Activated CD4-positive, alpha-beta T cell treated with anti-CD3 and anti-CD28 coated beads for 36 hours (primary cell): Measurements from ENCODE around the gene CENPO. TPM values are rescaled to one million over a fixed set of nuclear protein-coding genes. Genes with fewer than 3 reads are reported as not detected.

Experiments
- ATAC-seq: fragments of 200-7000 bp; cut with Tn5 transposase; one replicate; pipeline ENCODE4 v1.10.0; 2021; ENCODE audit warnings: mild to moderate bottlenecking, moderate library complexity
- CTCF ChIA-PET: fragments of 350-600 bp; sonication (Branson Sonifier 250); formaldehyde crosslinking; loops from one replicate; lab custom pipeline; 2021; ENCODE audit warnings: antibody characterized with exemption; lab: Charles Lee
- POLR2A ChIA-PET: fragments of 350-600 bp; sonication (Branson Sonifier 250); formaldehyde crosslinking; loops from one replicate; lab custom pipeline; 2021; ENCODE audit warnings: antibody characterized with exemption, inconsistent platforms; lab: Charles Lee
- DNase-seq: peaks from one replicate; pipeline ENCODE4 v3.0.0-alpha.2; 2020
- H3K27ac Mint-ChIP-seq: one replicate; pipeline ENCODE4 v1.8.0; 2021; ENCODE audit warnings: mixed read lengths
- H3K27me3 Mint-ChIP-seq: one replicate; pipeline ENCODE4 v1.8.0; 2021; ENCODE audit warnings: mixed read lengths
- H3K36me3 Mint-ChIP-seq: one replicate; pipeline ENCODE4 v1.8.0; 2021; ENCODE audit warnings: low read depth, mixed read lengths
- H3K4me1 Mint-ChIP-seq: one replicate; pipeline ENCODE4 v1.8.0; 2021; ENCODE audit warnings: mixed read lengths
- H3K4me3 Mint-ChIP-seq: one replicate; pipeline ENCODE4 v1.8.0; 2021; ENCODE audit warnings: mild to moderate bottlenecking, moderate library complexity, mixed read lengths
- H3K9me3 Mint-ChIP-seq: one replicate; pipeline ENCODE4 v1.8.0; 2021; ENCODE audit warnings: low read depth, mixed read lengths
- intact Hi-C, 2 experiments: fragments of 100-400 bp; cut with DNase I in 1 of 2; cut with micrococcal nuclease in 1 of 2; formaldehyde crosslinking; loops; one replicate each; pipeline versions ENCODE4 v1.14.2 to v1.15.1; 2022 to 2024; cut with DNase I, micrococcal nuclease
- total RNA-seq, 2 experiments: library from RNA; stranded (reverse); gene quantifications; one replicate each; pipeline ENCODE4 v1.2.3, GENCODE V29; 2021

Gene CENPO
- total RNA-seq, 2 experiments from 2014 or later, result 42.4 to 42.7 TPM

GRCh38 chr2:24763843-24764242 is 29.4 kb upstream of the CENPO start:
- no peaks in the 10 kb centered on the region for H3K27me3 Mint-ChIP-seq
- no peak for DNase-seq
- ChIA-PET CTCF (no interaction called here), POLR2A (no interaction called here)
- peaks cover 17% of the 10 kb centered on the region for H3K36me3 Mint-ChIP-seq
- intact Hi-C loops, result no loop called here
- ATAC-seq, result no peak
- no peak overlapping the region for H3K4me3 Mint-ChIP-seq
- H3K27ac Mint-ChIP-seq, result no peak overlapping the region
- peaks cover 7% of the 10 kb centered on the region for H3K4me1 Mint-ChIP-seq
- no peaks in the 10 kb centered on the region for H3K9me3 Mint-ChIP-seq

GRCh38 chr2:24766609-24767008 is 26.6 kb upstream of the CENPO start:
- intact Hi-C loops, result no loop called here
- DNase-seq (peak; percentile 47), ATAC-seq (peak; percentile 47)
- peaks cover 13% of the 10 kb centered on the region for H3K36me3 Mint-ChIP-seq
- peak overlapping the region; percentile 37 for H3K27ac Mint-ChIP-seq
- H3K9me3 Mint-ChIP-seq, result no peaks in the 10 kb centered on the region
- H3K4me3 Mint-ChIP-seq, result no peak overlapping the region
- ChIA-PET POLR2A (no interaction called here), CTCF (interaction anchor here (0.6 to 2.0 kb wide), 3 partner anchors 10 to 628 kb away, joined by 3 to 8 read pairs (median 6); no protein-coding TSS in a partner anchor)
- H3K4me1 Mint-ChIP-seq, result peaks cover 7% of the 10 kb centered on the region
- H3K27me3 Mint-ChIP-seq, result no peaks in the 10 kb centered on the region

- Mint-ChIP-seq H3K27me3 (no peaks in the 10 kb centered on the region), H3K27ac (no peak overlapping the region), H3K9me3 (no peaks in the 10 kb centered on the region), H3K4me3 (no peak overlapping the region), H3K4me1 (peaks cover 7% of the 10 kb centered on the region), H3K36me3 (peaks cover 12% of the 10 kb centered on the region)
- ChIA-PET POLR2A (interaction anchor here (0.6 kb wide), 1 partner anchor 86 kb away, joined by 7 read pairs; no protein-coding TSS in a partner anchor), CTCF (interaction anchor here (1.0 to 1.3 kb wide), 3 partner anchors 11 to 60 kb away, joined by 3 to 6 read pairs (median 3); no protein-coding TSS in a partner anchor)
- no peak for ATAC-seq
- no peak for DNase-seq
- intact Hi-C loops, result no loop called here
Measured at GRCh38 chr2:24768013-24768412, 25.2 kb upstream of the CENPO start.

- H3K27me3 Mint-ChIP-seq, result no peaks in the 10 kb centered on the region
- DNase-seq (no peak), ATAC-seq (no peak)
- peaks cover 12% of the 10 kb centered on the region for H3K36me3 Mint-ChIP-seq
- no peak overlapping the region for H3K27ac Mint-ChIP-seq
- POLR2A ChIA-PET, result interaction anchor here (0.6 kb wide), 2 partner anchors 85 to 310 kb away, joined by 5 to 7 read pairs; no protein-coding TSS in a partner anchor
- no peak overlapping the region for H3K4me3 Mint-ChIP-seq
- intact Hi-C loops, result no loop called here
- H3K9me3 Mint-ChIP-seq, result no peaks in the 10 kb centered on the region
- CTCF ChIA-PET, result interaction anchor here (1.2 to 1.5 kb wide), 3 partner anchors 11 to 358 kb away, joined by 3 to 6 read pairs (median 5); no protein-coding TSS in a partner anchor
- H3K4me1 Mint-ChIP-seq, result peaks cover 7% of the 10 kb centered on the region
Measured at GRCh38 chr2:24768601-24769000, 24.6 kb upstream of the CENPO start.

- Mint-ChIP-seq H3K27me3 (no peaks in the 10 kb centered on the region), H3K4me1 (peaks cover 7% of the 10 kb centered on the region), H3K9me3 (no peaks in the 10 kb centered on the region), H3K36me3 (peaks cover 4% of the 10 kb centered on the region), H3K27ac (no peak overlapping the region), H3K4me3 (no peak overlapping the region)
- ChIA-PET CTCF (interaction anchor here (0.8 kb wide), 1 partner anchor 24 kb away, joined by 3 read pairs; no protein-coding TSS in a partner anchor), POLR2A (no interaction called here)
- no peak for DNase-seq
- intact Hi-C loops, result no loop called here
- no peak for ATAC-seq
Measured at GRCh38 chr2:24771061-24771460, 22.2 kb upstream of the CENPO start.

- CTCF ChIA-PET, result interaction anchor here (0.5 to 0.7 kb wide), 3 partner anchors 10 to 1542 kb away, joined by 3 read pairs; no protein-coding TSS in a partner anchor
Measured at GRCh38 chr2:24771764-24772586, 21.2 kb upstream of the CENPO start.

GRCh38 chr2:24774373-24774772 is 18.9 kb upstream of the CENPO start:
- no peak for DNase-seq
- H3K4me1 Mint-ChIP-seq, result no peaks in the 10 kb centered on the region
- ATAC-seq, result no peak
- no peaks in the 10 kb centered on the region for H3K36me3 Mint-ChIP-seq
- no peaks in the 10 kb centered on the region for H3K9me3 Mint-ChIP-seq
- ChIA-PET CTCF (interaction anchor here (1.4 kb wide), 1 partner anchor 364 kb away, joined by 3 read pairs; no protein-coding TSS in a partner anchor), POLR2A (no interaction called here)
- no peaks in the 10 kb centered on the region for H3K27me3 Mint-ChIP-seq
- H3K4me3 Mint-ChIP-seq, result no peak overlapping the region
- H3K27ac Mint-ChIP-seq, result no peak overlapping the region
- intact Hi-C loops, result no loop called here

More at GRCh38 chr2:24771764-24772586, 21.2 kb upstream of the CENPO start:
- POLR2A ChIA-PET, result no interaction called here
- intact Hi-C loops, result no loop called here
- Mint-ChIP-seq H3K36me3 (peaks cover 4% of the 10 kb centered on the region), H3K4me3 (no peak overlapping the region), H3K27me3 (no peaks in the 10 kb centered on the region), H3K4me1 (no peaks in the 10 kb centered on the region), H3K27ac (no peak overlapping the region), H3K9me3 (no peaks in the 10 kb centered on the region)
- ATAC-seq (no peak), DNase-seq (no peak)

GRCh38 chr2:24779116-24779515 is 14.1 kb upstream of the CENPO start:
- DNase-seq (no peak), ATAC-seq (no peak)
- Mint-ChIP-seq H3K27me3 (peaks cover 2% of the 10 kb centered on the region), H3K4me3 (no peak overlapping the region), H3K9me3 (no peaks in the 10 kb centered on the region), H3K27ac (no peak overlapping the region), H3K36me3 (no peaks in the 10 kb centered on the region), H3K4me1 (no peaks in the 10 kb centered on the region)
- ChIA-PET CTCF (interaction anchor here (1.0 to 1.8 kb wide), 3 partner anchors 10 to 49 kb away, joined by 3 to 8 read pairs (median 6); partner anchors contain the start of genes CENPO and PTRHD1), POLR2A (no interaction called here)
- intact Hi-C loops, result no loop called here

- Mint-ChIP-seq H3K4me1 (no peaks in the 10 kb centered on the region), H3K27me3 (peaks cover 2% of the 10 kb centered on the region), H3K27ac (no peak overlapping the region), H3K36me3 (no peaks in the 10 kb centered on the region), H3K9me3 (no peaks in the 10 kb centered on the region), H3K4me3 (no peak overlapping the region)
- intact Hi-C loops, result no loop called here
- ChIA-PET CTCF (interaction anchor here (1.0 to 1.4 kb wide), 3 partner anchors 9 to 373 kb away, joined by 3 to 4 read pairs (median 3); no protein-coding TSS in a partner anchor), POLR2A (interaction anchor here (0.6 kb wide), 1 partner anchor 14 kb away, joined by 3 read pairs; no protein-coding TSS in a partner anchor)
- DNase-seq (no peak), ATAC-seq (no peak)
Measured at GRCh38 chr2:24783641-24784040, 9.6 kb upstream of the CENPO start.

GRCh38 chr2:24785671-24786321 is 7.4 kb upstream of the CENPO start:
- Mint-ChIP-seq H3K36me3 (peaks cover 3% of the 10 kb centered on the region), H3K4me3 (no peak overlapping the region), H3K9me3 (no peaks in the 10 kb centered on the region), H3K27me3 (peaks cover 2% of the 10 kb centered on the region), H3K4me1 (no peaks in the 10 kb centered on the region), H3K27ac (no peak overlapping the region)
- no peak for DNase-seq
- ChIA-PET POLR2A (no interaction called here), CTCF (no interaction called here)
- intact Hi-C loops, result no loop called here
- no peak for ATAC-seq

- no peak for ATAC-seq
- ChIA-PET POLR2A (no interaction called here), CTCF (no interaction called here)
- H3K4me3 Mint-ChIP-seq, result no peak overlapping the region
- H3K9me3 Mint-ChIP-seq, result no peaks in the 10 kb centered on the region
- peaks cover 3% of the 10 kb centered on the region for H3K36me3 Mint-ChIP-seq
- peaks cover 4% of the 10 kb centered on the region for H3K4me1 Mint-ChIP-seq
- no peak for DNase-seq
- peaks cover 2% of the 10 kb centered on the region for H3K27me3 Mint-ChIP-seq
- intact Hi-C loops, result no loop called here
- no peak overlapping the region for H3K27ac Mint-ChIP-seq
Measured at GRCh38 chr2:24787532-24787931, 5.7 kb upstream of the CENPO start.
